Activated naive CD4-positive, alpha-beta T cell (primary cell): Measurements from ENCODE around the gene TMEM94.
A peak's percentile ranks its signal among the peaks of the same experiment; 100 is the strongest.
"Not testable (repeated sequence)": the region's sequence is repeated elsewhere in the genome, so short reads cannot be mapped to it uniquely, and the experiment has no call there.

Source experiments
- DNase-seq, 4 experiments: peaks; one replicate each; lab custom pipeline; 2025; lab: John Stamatoyannopoulos, UW

TMEM94 gene

DNA sequence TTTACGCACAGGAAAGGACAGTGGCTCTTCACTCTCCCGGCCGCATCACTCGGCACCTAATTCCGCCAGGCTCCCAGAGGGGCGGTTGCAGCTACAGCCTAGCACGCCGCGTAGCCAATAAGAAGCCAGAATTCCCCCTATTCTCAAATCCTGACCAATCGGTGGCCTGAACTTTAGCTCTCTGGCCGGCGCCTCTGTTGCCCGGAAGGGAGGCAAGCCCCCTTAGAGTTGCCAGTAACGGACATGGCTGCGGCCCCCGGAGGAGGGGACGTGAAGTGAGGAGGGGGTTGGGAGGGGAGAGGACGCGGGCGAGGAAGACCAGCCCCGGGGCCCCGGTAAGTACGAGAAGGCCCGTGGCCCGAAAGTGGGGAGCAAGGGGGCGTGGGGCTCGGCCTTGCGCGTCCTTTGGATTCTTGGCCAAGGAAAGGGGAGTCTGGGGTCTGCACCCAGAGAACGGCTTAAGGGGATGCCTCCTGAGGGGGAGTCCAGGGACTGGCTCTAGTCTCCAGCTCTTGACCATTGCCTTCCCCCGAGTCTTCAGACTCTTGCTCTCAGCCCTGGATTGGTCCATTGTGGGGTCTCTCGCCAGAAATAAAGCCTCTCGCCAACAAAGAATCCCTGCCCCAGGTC, at the start of gene TMEM94:
TMEM94 (plus strand) TSS at position 219 of the 630 bp plus-strand sequence. CDS start 15,271 bp downstream, outside the sequence.
- DNase-seq = peak; percentile 67 to 83 (median 72)

DNA sequence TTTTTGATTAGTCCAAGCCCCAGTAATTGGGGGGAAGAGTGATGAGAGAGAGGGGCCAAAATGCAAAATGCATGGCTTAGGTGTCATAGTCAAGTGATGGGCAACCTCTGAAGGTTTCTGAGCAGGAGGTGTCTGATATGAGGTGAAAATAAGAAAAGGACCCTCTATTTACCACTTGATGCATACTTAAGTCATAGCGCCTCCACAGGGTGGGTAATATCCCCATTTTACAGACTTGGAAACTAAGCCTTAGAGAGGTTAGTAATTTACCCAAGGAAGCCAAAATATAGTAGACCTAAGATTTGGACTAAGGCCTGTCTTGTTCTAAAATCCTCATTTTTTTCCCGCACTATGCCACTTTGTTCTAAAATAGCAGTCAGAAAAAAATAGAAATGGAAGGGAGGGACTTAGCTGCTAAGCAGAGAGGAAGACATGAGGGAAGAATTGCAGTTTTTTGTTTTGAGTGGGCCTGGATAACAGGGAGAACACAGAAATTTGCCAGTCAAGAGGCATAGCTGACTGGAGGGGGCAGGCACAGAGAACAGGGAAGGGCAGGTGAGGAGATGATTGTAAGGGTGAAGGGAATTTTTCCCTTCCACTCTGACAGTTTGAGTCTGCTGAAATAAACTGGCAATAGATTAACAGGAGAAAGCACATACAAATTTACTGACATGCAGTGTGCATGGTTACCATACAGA, 48.6 kb upstream of the TMEM94 start:
- DNase-seq = no peak

DNA sequence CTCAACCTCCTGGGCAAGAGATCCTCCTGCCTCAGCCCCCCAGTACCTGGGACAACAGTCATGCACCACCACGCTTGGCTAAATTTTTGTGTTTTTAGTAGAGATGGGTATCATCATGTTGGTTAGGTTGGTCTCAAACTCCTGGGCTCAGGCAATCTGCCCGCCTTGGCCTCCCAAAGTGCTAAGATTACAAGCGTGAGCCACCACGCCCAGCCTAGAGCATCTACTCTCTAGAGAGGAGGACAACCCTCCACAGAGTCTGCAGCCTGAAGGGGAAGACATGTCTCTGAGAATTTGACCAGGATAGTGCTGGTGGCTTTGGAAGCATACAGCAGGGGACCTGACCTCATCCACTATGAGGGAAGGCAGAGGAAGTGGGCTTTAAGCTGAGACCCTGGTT, 46.3 kb upstream of the TMEM94 start:
- DNase-seq = no peak

DNA sequence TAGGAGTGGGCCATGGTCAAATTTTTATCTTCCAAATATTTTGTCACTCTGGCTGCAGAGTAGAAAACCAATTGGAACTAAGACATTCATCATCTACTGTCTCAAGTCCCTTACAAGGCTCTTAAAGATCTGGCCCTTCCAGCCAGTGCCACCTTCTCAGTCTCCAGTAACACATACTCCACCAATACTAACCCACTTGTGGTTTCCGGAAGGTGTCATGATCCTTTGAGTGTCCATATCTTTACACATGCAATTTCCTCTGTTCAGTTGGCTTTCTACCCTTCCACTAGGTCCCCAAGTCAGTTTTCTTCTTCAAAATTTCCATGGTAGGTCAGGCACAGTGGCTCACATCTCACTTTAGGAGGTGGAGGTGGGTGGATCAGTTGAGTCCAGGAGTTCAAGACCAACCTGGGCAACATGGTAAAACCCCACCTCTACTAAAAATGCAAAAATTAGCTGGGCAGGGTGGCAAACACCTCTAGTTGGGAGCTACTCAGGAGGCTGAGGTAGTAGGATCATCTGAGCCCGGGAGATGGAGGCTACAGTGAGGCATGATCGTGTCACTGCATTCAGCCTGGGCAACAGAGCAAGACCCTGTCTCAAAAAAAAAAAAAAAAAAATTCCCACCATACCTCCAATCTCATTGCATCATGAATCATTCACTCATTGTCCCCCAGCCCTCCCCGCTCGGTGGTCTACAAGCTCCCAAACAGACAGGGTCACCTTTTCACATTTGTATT, 44.9 kb upstream of the TMEM94 start:
- no peak for DNase-seq

DNA sequence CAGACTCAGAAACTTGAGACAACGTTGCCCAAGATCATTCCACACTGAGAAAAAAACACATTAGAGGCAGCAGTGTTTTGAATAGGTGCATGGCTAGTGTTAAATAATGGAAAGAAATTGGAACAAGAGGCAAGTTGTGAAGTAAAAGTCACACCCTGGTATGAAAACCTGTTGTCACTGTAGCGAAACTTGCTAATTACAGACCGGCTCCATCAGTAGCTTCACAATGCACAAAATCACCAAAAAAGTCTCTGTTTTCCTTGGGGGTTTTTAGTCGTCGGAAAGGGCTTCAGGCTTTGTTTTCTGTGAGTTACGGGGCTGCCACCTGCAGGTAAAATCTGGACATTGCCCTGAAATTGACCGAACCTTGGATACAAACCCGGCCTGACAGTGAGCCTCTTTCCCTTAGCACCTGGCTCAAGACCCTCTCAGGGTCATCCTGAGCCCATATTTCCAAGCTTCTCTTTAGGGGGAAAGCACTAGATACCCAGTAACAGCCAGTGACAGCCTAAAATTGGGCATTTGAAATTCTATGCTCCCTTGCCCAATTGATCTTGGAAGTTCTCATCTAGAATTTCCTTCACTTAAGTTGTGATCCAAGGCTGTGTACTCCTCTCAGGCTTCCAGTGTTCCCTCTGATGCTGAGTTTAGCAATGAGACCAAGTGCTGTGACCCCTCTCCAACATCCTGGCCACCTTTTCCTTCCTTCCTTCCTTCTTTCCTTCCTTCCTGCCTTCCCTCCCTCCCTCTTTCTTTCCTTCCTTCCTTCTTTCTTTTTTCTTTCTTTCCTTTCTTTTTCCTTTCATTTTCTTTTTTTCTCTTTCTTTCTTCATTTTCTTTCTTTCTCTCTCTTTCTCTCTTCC, 43.7 kb upstream of the TMEM94 start:
- DNase-seq = peak in 3 of 4 experiments; percentile 34 to 60 (median 35)

DNA sequence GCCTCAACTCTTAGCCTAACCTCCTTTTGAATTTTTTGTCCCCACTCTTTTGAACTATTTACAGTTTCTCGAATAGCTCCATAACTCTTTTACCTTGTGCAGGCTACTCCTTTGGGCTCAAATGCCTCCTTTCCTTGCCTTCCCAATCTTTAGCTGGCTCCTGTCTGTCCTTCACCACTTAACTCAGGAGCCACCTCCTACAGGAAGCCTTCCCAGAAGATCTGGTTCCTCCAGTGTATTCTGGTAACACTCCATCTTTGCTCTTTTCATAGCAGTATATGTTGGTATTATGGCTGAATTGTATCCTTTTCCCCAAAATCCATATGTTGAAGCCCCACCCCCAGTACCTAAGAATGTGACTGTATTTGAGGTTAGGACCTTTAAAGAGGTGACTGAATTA, 41.9 kb upstream of the TMEM94 start:
- no peak for DNase-seq

DNA sequence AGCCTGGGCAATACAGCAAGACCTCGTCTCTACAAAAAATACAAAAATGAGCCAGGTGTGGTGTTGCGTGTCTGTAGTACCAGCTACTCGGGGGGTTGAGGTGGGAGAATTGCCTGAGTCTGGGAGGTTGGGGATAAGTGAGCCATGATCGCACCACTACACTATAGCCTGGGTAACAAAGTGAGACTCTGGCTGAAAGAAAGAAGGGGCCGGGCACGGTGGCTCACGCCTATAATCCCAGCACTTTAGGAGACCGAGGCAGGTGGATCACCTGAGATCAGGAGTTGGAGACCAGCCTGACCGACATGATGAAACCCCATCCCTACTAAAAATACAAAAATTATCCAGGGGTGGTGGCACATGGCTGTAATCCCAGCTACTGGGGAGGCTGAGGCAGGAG, 40.4 kb upstream of the TMEM94 start:
- no peak for DNase-seq

DNA sequence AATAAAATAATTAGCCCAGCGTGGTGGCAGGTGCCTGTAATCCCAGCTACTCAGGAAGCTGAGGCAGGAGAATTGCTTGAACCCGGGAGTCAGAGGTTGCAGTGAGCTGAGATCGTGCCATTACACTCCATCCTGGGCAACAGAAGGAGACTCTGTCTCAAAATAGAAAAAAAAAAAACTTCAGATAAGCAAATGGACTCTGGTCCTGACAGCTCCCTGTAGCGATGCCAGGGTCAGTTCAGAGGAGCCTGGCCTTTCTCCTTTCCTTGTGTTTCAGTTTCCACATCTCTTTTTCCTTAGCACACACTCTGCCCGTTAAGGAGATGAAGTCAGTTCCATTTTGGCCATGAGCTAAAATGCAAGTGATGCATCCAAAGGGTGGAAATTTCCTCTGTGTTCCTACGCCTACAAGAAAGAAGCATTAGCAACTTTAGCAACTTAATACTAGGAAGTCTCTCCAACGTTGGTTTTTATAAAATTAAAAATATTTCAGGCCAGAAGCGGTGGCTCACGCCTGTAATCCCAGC, 39.3 kb upstream of the TMEM94 start:
- DNase-seq = no peak

DNA sequence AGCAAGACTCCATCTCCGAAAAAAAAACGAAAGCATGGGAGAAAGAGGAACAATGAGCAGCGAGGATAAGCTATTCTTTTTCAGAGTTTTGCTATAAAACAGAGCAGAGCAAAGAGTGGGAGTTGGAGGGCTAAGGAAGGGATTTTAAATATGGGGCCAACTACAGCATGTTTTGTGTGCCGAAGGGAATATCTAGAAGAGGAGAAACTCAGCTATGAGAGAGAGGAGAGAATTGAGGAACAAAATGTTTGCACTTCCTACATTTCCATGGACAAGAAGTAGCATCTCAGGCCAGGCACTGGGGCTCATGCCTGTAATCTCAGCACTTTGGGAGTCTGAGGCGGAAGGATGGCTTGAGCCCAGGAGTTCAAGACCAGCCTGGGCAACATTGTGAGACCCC, 37.9 kb upstream of the TMEM94 start:
- DNase-seq = no peak

DNA sequence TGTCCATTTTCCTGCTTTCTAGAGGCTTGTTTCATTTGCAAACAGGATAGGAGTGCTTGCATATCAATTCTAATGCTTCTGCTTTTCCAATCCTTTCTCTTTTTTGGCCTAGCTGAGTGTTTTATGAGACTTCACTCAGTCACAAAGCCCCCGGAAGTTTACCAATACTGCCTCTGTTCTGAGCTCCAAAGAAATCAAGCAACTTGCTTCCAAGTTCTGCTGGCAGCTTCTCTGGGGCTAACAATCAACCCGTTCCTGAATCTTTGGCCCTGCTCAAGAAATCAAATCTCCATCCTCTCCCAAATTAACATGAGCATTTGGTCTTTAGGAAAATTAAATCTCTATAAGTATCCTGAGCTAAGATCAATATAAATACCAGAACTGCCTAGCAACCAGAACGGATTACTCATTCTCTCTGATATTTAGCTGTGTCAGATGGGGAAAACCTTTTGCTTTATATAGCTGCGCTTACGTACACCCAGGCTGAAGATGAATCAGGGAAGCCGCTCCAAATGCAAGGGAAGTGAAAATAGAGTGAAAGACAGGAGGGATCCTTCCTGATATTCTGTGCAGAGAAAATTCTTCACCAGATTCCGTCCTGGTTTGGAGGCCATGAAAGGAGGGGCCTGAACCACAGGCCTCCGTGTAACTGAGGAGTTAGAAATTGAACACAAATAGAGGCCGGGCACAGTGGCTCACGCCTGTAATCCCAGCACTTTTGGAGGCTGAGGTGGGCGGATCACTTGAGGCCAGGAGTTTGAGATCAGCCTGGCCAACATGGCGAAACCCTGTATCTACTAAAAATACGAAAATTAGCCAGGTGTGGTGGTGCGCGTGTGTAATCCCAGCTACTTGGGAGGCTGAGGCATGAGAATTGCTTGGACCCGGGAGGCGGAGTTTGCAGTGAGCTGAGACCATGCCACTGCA, 27.6 kb upstream of the TMEM94 start:
- no peak for DNase-seq

DNA sequence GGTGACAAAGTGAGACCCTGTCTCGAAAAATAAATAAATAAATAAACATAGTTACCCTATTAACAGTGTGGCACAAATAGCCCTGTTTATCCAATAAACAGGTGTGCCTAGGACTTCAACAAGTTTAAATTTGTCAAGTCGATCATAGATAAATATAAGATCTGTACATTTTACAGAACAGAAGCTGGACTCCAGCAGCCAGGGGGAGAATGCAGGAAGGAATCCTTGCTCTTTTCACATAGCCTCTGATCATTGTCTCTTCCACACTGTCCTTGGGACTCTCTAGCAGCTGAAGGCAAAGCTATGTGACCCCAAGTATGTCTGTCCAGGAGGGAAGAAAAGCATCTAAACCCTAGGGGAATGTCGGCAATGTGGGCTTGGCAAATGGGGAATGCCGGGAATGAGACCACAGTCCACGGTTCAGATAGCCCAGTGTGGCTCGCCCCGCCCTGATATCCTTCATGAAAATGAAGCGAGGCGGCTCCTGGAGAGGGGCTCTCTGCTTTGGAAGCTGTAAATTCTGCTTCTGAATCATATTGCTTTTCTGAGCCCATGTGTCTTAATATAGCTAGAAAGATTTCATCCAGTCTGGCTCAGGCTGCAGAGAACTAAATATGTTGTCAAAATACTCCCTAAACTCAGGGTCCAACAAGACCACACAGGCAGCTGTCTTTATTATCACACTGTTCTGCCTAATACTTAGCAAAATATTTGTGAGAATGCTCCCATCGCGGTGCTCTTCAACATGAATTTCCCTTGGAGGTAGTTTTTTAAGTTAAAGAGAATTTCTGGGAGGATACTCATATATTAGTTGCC, 26.1 kb upstream of the TMEM94 start:
- no peak for DNase-seq

DNA sequence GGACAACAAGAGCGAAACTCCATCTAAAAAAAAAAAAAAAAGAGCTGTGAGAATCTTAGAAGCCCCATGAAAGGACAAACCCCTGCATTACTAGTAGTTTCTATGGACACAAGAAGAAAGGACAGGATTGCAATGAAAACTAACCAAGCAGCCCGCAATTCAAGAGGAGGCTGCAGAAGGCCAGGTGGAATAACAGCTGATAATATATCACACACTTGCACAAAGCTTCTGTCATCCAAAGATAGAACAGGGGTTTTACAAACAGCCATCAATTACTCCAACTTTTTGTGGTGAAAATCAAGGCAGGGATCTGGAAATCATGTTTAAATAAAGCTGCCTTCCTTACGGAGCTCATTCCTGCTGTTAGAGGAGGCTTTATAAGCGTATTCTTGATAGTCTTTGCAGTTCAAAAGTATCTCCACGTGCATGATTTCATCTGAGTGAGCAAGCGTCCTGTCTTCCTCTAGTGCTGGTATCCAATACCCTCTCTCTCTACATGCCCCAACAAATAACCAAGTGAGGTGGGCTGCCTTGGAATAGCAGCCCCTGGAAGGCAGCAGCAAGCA, 23.1 kb upstream of the TMEM94 start:
- DNase-seq = no peak

DNA sequence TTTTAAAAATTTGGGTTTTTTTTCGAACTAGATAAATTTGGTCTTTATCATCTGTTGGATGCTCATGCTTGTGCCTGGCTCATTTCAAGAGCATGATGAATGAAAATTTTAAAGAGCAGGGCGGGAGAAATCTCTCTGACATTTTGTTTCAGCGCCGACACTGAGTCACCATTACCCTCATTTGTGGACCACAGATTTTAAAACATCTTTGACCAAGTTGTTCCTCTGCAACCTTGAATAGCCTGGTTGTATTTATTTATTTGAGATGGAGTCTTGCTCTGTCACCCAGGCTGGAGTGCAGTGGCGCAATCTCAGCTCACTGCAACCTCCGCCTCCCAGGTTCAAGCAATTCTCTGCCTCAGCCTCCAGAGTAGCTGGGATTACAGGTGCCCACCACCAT, 22.0 kb upstream of the TMEM94 start:
- not testable (repeated sequence) for DNase-seq

DNA sequence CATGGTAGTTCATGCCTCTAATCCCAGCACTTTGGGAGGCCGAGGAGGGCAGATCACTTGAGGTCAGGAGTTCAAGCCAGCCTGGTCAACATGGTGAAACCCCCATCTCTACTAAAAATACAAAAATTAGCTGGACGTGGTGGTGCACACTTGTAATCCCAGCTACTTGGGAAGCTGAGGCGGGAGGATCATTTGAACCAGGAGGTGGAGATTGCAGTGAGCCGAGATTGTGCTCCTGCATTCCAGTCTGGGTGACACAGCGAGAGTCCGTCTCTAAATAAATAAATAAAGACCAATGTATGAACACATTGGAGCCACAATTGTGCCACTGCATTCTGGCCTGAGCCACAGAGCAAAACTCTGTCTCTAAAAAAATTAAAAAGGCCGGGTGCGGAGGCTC, 19.0 kb upstream of the TMEM94 start:
- DNase-seq = not testable (repeated sequence)

DNA sequence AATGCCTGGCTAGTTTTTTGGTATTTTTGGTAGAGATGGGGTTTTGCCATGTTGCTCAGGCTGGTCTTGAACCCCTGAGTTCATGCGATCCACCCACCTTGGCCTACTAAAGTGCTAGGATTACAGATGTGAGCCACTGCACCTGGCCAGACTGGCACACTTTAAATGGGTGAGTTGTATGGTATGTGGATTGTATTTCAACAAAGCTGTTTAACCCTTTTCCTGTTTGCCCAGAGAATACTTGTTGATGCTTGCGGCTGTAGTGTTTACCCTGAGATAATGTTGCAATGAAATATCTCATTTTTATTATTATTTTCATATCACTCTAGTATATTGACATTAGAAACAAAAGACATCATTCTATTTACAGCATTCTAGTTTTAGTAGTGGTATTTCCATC, 17.1 kb upstream of the TMEM94 start:
- DNase-seq = no peak

DNA sequence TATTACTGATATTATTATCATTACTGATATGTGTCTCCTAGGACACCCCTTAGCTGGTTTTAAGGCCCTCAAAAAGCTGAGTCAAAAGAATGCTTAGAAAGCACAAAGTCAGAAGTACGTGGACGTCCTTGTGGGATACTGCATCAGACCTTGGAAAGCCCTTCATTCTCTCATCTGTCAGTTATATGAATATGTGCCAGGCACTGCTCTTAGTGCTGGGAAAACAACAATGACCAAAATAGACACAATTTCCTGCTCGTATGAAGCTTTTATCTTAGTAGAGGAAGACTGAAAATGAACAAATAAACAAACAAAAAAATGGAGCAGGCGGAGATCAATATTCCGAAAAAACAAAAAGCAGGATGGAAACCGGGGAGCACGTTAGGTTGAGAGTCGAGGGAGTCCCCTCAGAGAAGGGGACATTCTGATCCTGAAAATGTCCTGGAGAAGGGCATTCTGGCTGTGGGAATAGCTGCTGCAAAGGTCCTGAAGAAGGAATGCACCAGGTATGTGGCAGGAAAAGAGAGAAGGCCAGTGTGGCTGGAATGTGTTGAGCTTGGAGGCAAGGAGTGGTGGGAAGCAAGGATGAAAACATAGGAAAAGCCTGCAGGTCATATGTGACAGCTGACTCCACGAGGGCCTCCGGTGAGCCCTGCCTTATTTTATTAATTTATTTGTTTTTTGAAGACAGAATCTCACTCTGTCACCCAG, 15.5 kb upstream of the TMEM94 start:
- no peak for DNase-seq

DNA sequence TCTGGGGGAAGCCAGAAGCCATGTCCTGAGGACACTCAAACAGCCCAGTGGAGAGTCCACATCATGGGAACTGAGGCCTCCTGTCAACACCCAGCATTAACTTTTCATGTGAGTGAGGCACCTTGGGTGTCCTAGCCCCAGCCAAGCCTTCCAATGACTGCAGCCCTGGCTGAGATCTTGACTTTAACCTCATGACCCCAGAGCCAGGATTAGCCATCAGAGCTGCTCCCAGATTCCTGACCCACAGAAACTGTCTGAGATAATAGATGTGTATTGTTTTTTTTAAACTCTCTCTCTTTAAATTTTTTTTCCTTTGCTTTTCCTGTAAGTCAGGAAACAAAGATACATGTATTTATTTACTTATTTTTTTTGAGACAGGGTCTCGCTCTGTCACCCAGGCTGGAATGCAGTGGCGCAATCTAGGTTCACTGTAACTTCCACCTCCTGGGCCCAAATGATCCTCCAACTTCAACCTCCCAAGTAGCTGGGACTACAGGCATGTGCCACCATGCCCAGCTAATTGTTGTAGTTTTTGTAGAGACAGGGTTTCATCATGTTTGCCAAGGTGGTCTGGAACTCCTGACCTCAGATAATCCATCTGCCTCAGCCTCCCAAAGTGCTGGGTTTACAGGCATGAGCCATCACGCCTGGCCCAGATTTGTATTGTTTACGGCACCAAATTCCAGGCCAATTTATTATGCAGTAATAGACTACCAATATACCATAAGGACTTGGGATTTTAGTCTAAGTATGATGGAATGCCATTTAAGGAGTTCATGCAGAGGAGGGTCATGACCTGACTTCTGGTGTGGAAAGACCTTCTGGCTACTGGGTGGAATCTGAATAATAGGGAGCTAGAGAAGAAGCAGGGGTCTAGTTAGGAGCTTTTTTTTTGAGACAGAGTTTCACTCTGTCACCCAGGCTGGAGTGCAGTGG, 14.0 kb upstream of the TMEM94 start:
- DNase-seq = no peak

DNA sequence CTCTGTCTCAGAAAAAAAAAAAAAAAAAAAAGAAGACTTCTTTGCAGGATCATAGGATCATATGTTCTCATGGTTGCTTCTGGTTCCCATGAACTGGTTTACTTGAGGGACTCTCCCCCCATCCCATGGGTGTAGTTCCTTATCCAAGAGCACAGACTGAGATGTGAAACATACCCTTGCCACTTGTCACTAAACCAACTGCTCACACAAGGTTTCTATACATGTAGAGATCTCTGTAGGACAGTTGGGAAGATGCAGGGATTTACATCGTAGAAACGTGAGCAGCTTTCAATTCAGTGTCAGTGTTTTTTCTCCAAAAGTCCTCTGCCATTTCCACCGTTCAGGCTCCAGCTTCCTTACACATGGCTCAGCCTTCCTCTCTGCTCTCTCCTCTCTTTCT, 11.1 kb upstream of the TMEM94 start:
- no peak for DNase-seq
